Activated T-cell treated with anti-CD3 and anti-CD28 coated beads, Interleukin-2, amount 50 U/mL, for 72 hours (primary cell): ENCODE data around the gene VSX2. TPM values are rescaled to one million over a fixed set of nuclear protein-coding genes. Genes with fewer than 3 reads are reported as not detected.
"Not testable (repeated sequence)": the region's sequence is repeated elsewhere in the genome, so short reads cannot be mapped to it uniquely, and the experiment has no call there.

Experiments
- ATAC-seq, 2 donors: fragments of 150-1000 bp; cut with Tn5 transposase; replicated peaks in 1 of 2; 2 replicates each; pipeline ENCODE4 v1.10.0; 2021; ENCODE audit warnings: moderate library complexity in 2 of 2, mild to moderate bottlenecking in 1 of 2
- DNase-seq, 2 donors: peaks; one replicate each; pipeline ENCODE4 v3.0.0; 2021 to 2022; ENCODE audit warnings: mixed read lengths in 1 of 2
- H3K27ac Mint-ChIP-seq: one replicate; pipeline ENCODE4 v1.8.0; 2022; ENCODE audit warnings: mild to moderate bottlenecking, moderate library complexity, mixed read lengths
- H3K27me3 Mint-ChIP-seq: one replicate; pipeline ENCODE4 v1.8.0; 2022; ENCODE audit warnings: low read depth, mixed read lengths
- H3K36me3 Mint-ChIP-seq, 2 donors: one replicate each; pipeline ENCODE4 v1.8.0; 2022; ENCODE audit warnings: mixed read lengths in 2 of 2, mild to moderate bottlenecking in 1 of 2; ENCODE audit not compliant: insufficient read depth in 2 of 2
- H3K4me1 Mint-ChIP-seq: one replicate; pipeline ENCODE4 v1.8.0; 2022; ENCODE audit warnings: low read depth, mixed read lengths
- H3K4me3 Mint-ChIP-seq, 2 donors: one replicate each; pipeline ENCODE4 v1.8.0; 2022; ENCODE audit warnings: mild to moderate bottlenecking in 2 of 2, mixed read lengths in 2 of 2, moderate library complexity in 2 of 2
- H3K9me3 Mint-ChIP-seq, 2 donors: one replicate each; pipeline ENCODE4 v1.8.0; 2022; ENCODE audit warnings: mixed read lengths in 2 of 2
- total RNA-seq, 2 donors: library from RNA; stranded (reverse); gene quantifications; one replicate each; pipeline ENCODE4 v1.2.3, GENCODE V29; 2022

VSX2 gene
- total RNA-seq, 2 donors from 2014 or later, result not detected

- no peak for DNase-seq
- Mint-ChIP-seq H3K9me3 (no peaks in the 10 kb centered on the region), H3K36me3 (no peaks in the 10 kb centered on the region), H3K4me1 (peaks cover 10% of the 10 kb centered on the region), H3K4me3 (peak overlapping the region; percentile 87 to 89), H3K27me3 (peaks cover 7% of the 10 kb centered on the region), H3K27ac (no peak overlapping the region)
- ATAC-seq, result peak in 1 of 2 donors; percentile 16
Measured at GRCh38 chr14:74257941-74258763, 18.9 kb downstream of the VSX2 start.

GRCh38 chr14:74258764-74259035 lies 19.5 kb downstream of the VSX2 start:
- no peak for ATAC-seq
- Mint-ChIP-seq H3K9me3 (no peaks in the 10 kb centered on the region), H3K36me3 (no peaks in the 10 kb centered on the region), H3K27me3 (peaks cover 7% of the 10 kb centered on the region), H3K4me3 (peak overlapping the region; percentile 26 to 87), H3K27ac (no peak overlapping the region), H3K4me1 (peaks cover 10% of the 10 kb centered on the region)
- DNase-seq, result no peak

- Mint-ChIP-seq H3K9me3 (no peaks in the 10 kb centered on the region), H3K4me3 (no peak overlapping the region), H3K27me3 (peaks cover 7% of the 10 kb centered on the region), H3K36me3 (no peaks in the 10 kb centered on the region), H3K27ac (no peak overlapping the region), H3K4me1 (peaks cover 10% of the 10 kb centered on the region)
- ATAC-seq (no peak), DNase-seq (no peak)
Measured at GRCh38 chr14:74259513-74259912, 20.3 kb downstream of the VSX2 start.

- DNase-seq, result no peak
- Mint-ChIP-seq H3K4me3 (no peak overlapping the region), H3K9me3 (no peaks in the 10 kb centered on the region), H3K27ac (no peak overlapping the region), H3K36me3 (no peaks in the 10 kb centered on the region), H3K27me3 (peaks cover 7% of the 10 kb centered on the region), H3K4me1 (peaks cover 10% of the 10 kb centered on the region)
- ATAC-seq, result no peak
Measured at GRCh38 chr14:74260525-74261233, 21.4 kb downstream of the VSX2 start.

GRCh38 chr14:74261288-74261687 lies 22.0 kb downstream of the VSX2 start:
- Mint-ChIP-seq H3K4me1 (peaks cover 10% of the 10 kb centered on the region), H3K27ac (no peak overlapping the region), H3K27me3 (peaks cover 7% of the 10 kb centered on the region), H3K9me3 (no peaks in the 10 kb centered on the region), H3K4me3 (no peak overlapping the region), H3K36me3 (no peaks in the 10 kb centered on the region)
- no peak for DNase-seq
- ATAC-seq, result no peak

GRCh38 chr14:74262076-74262475 lies 22.8 kb downstream of the VSX2 start:
- H3K9me3 Mint-ChIP-seq, result no peaks in the 10 kb centered on the region

GRCh38 chr14:74263181-74263580 lies 23.9 kb downstream of the VSX2 start:
- Mint-ChIP-seq H3K36me3 (no peaks in the 10 kb centered on the region), H3K27ac (no peak overlapping the region)

More at GRCh38 chr14:74262076-74262475, 22.8 kb downstream of the VSX2 start:
- ATAC-seq, result no peak
- DNase-seq, result no peak
- peaks cover 4% of the 10 kb centered on the region for H3K4me1 Mint-ChIP-seq
- H3K36me3 Mint-ChIP-seq, result no peaks in the 10 kb centered on the region
- no peak overlapping the region for H3K27ac Mint-ChIP-seq
- peaks cover 7% of the 10 kb centered on the region for H3K27me3 Mint-ChIP-seq
- no peak overlapping the region for H3K4me3 Mint-ChIP-seq

GRCh38 chr14:74263921-74264320 lies 24.7 kb downstream of the VSX2 start:
- DNase-seq, result no peak
- H3K4me3 Mint-ChIP-seq, result no peak overlapping the region
- H3K27ac Mint-ChIP-seq, result no peak overlapping the region
- H3K9me3 Mint-ChIP-seq, result no peaks in the 10 kb centered on the region
- no peaks in the 10 kb centered on the region for H3K4me1 Mint-ChIP-seq
- H3K36me3 Mint-ChIP-seq, result no peaks in the 10 kb centered on the region
- ATAC-seq, result no peak
- H3K27me3 Mint-ChIP-seq, result peaks cover 3% of the 10 kb centered on the region

More at GRCh38 chr14:74263181-74263580, 23.9 kb downstream of the VSX2 start:
- DNase-seq (no peak), ATAC-seq (no peak)
- no peaks in the 10 kb centered on the region for H3K4me1 Mint-ChIP-seq
- no peak overlapping the region for H3K4me3 Mint-ChIP-seq
- H3K9me3 Mint-ChIP-seq, result no peaks in the 10 kb centered on the region
- H3K27me3 Mint-ChIP-seq, result peaks cover 7% of the 10 kb centered on the region

GRCh38 chr14:74265301-74265965 lies 26.2 kb downstream of the VSX2 start:
- Mint-ChIP-seq H3K9me3 (no peaks in the 10 kb centered on the region), H3K27ac (no peak overlapping the region), H3K27me3 (no peaks in the 10 kb centered on the region), H3K36me3 (no peaks in the 10 kb centered on the region), H3K4me3 (no peak overlapping the region), H3K4me1 (no peaks in the 10 kb centered on the region)
- no peak for ATAC-seq
- no peak for DNase-seq

- no peaks in the 10 kb centered on the region for H3K4me1 Mint-ChIP-seq
- no peak overlapping the region for H3K27ac Mint-ChIP-seq
Measured at GRCh38 chr14:74267588-74267987, 28.3 kb downstream of the VSX2 start.

GRCh38 chr14:74270382-74271177 lies 31.3 kb downstream of the VSX2 start:
- DNase-seq, result not testable (repeated sequence)

More at GRCh38 chr14:74267588-74267987, 28.3 kb downstream of the VSX2 start:
- no peaks in the 10 kb centered on the region for H3K36me3 Mint-ChIP-seq
- no peaks in the 10 kb centered on the region for H3K27me3 Mint-ChIP-seq
- DNase-seq (no peak), ATAC-seq (no peak)
- H3K9me3 Mint-ChIP-seq, result no peaks in the 10 kb centered on the region
- H3K4me3 Mint-ChIP-seq, result no peak overlapping the region

GRCh38 chr14:74271365-74271764 lies 32.1 kb downstream of the VSX2 start:
- Mint-ChIP-seq H3K27me3 (no peaks in the 10 kb centered on the region), H3K4me3 (no peak overlapping the region), H3K9me3 (no peaks in the 10 kb centered on the region), H3K36me3 (no peaks in the 10 kb centered on the region), H3K4me1 (no peaks in the 10 kb centered on the region), H3K27ac (no peak overlapping the region)
- DNase-seq (no peak), ATAC-seq (no peak)

More at GRCh38 chr14:74270382-74271177, 31.3 kb downstream of the VSX2 start:
- not testable (repeated sequence) for H3K9me3 Mint-ChIP-seq, H3K4me1 Mint-ChIP-seq, H3K36me3 Mint-ChIP-seq, H3K27me3 Mint-ChIP-seq, H3K4me3 Mint-ChIP-seq, ATAC-seq, H3K27ac Mint-ChIP-seq
